Superior temporal gyrus (tissue), 1 donor: ENCODE measurements around the gene MYO1D.

ENCODE experiments used
- DNase-seq: peaks from one replicate; pipeline ENCODE4 v3.0.0-alpha.2; 2016; ENCODE audit errors: extremely low spot score

MYO1D gene

DNA sequence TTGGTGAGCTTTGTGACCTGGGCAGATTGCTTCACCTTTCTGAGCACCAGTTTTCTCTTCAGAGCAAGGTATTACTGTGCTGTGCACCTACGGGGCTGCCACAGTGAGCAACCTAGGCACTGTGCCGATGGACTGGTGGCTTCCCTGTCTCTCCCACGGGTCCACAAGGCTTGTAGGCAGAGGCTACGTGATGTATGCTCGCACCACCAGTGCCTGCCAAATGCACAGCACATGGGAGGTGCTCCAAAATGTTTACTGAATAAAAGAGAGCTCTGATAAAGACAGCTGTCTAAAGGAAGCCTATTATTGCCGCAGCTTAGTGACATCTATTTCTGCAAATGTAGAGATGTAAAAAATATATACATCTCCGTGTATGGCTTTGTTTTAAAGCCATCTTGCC is 251.0 kb downstream of the MYO1D start:
- peak; percentile 66 for DNase-seq

DNA sequence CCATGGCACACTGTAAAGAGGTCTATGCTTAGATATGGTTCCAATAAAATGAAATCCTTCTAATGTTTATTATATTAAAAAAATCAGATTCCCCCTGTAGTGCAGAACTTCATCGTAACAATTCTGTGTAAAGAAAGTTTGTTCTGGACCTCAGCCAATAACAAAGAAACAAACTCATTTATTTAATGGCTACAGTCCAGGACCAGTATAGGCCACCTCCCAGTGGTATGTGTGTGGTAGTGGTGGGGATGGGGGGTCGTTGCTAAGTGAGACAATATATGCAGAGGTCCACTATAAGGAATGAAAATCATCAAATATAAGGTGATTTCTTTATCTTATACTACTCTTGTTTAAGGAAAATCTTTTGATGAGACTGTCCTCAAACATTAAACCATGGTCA is 253.7 kb downstream of the MYO1D start:
- DNase-seq, result no peak

DNA sequence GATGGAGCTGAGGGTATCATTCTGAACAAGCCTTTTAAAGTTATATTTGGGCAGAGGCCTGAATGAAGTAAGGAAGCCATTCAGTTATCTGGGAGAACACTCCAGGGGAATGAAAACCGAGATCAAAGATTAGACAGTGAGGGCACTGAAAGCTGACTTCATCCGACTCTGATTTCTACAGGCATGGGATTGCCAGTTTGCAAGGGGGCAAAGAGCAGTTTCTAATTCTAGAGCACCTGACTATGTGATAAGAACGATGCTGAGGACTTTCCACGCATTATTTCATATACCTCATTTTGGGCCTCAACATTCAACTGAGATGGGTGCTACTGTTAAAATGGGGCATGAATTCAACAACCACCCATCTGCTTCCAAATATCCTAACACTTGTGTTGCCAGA is 254.4 kb downstream of the MYO1D start:
- no peak for DNase-seq

DNA sequence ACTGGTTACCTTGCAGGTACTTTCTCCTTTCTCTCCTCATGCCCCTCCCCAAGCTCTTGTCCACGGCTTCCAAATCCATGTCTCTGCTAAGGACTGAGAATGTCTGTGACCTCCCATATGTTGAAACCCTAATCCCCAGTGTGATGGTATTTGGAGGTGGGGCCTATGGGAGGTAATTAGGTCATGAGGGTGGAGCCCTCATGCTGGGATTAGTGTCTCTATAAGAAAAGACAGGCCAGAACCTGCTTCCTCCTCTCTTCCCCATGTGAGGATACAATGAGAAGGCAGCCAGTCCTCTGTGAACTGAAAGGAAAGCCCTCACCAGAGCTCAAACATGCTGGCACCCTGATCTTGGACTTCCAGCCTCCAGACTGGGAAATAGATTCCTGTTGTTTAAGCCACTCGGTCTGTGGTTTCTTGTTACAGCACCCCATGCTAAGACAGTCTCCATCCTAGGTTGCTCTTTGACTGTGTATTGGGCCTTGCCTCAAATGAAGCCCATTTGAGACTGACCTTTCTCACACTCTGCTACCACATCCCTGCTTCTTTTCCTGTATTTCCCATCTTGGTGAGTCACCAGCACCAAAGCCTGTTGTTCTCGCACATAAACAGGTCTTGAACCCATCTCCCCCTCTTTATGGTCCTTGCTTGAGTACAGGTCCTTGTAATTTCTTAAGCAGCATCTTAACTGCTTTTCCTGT is 255.2 kb downstream of the MYO1D start:
- DNase-seq, result no peak

DNA sequence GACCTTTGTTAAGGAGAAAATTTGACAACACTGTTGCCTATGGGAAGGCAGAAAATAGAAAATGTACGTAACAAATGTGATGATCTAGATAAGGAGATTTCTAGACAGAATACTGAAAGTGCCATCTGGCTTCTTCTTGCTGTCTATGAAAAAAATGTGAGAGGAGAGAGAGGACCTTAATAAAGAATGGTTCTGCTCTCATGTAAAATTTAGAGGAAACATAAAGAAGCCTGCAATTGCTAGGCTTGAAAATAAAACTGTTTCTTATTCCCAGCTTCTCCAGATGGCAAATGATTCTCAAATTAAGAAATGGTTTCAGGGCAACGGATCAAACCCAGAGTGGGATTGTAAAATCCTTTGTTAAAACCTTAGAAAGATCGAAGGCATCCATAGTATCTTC is 261.6 kb downstream of the MYO1D start:
- peak; percentile 46 for DNase-seq

DNA sequence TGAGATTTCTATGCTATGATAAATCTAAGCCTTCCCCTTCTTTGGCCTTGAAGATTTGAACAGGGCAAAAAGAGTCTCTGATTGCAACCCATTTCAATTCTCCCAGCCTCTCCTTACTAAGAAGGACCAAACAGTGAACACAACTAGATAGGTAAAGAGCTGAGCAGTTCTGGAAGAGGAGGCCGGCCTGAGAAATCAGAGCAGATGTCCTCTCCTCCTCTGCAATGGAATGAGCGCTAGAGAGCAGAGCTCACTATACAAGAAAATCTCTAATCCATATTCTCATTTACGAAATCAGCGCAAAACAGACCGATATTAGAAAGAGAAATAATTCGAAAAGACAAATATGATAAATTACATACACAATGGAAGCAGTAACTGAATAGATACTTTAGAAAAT is 266.0 kb downstream of the MYO1D start:
- peak; percentile 53 for DNase-seq

DNA sequence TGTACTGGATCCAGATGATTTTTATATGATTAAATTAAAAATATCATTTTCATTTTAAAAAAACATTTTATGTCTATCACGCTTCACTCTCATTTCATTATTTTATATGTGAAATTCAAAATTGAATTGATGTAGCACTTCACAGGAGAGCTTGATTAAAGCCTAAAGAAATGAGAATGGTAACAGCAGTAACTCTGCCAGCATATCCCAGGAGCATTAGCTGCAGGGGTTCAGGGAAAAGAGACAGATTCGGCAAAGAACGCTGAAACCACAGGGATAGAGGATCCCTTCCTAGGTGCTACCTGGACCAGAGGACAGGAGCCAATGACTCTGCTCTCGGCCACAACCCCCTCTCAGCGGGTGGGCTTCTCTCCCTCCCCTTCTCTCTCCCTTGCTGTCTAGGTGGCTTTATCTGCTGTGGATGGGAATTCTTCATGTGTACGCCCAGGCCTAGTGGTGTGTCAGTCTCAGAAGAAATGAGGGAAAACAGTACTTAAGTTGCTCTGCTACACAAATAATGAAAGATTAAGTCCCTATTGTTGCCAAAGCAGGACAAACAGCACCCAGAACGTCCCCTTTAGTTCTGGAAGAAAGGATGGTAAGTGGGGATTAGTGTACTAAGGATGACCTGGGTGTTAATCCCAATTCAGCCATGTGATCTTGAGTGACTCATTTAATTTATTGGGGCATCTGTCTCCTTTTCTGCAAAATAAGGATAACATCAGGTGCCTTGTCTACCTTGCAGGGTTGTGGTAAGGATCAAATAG is 266.9 kb downstream of the MYO1D start:
- DNase-seq, result no peak

DNA sequence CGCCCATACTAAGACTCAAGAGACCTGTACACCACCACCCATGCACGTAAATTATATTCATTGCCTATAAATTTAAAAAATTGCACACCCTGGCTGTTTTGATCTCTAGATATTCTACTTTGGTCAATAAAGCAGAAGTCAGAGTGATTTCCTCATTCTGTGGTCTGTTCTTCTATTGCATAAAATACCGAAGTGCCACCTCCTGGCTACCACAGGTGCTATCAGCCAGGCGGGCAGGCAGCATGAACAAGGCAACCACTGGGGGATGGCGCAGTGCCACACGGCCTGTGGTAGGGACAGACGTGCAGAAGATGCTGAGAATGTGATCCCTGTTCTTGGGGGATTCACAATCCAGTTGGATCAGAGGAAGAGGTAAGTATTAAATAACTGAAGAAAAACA is 267.8 kb downstream of the MYO1D start:
- DNase-seq, result no peak

DNA sequence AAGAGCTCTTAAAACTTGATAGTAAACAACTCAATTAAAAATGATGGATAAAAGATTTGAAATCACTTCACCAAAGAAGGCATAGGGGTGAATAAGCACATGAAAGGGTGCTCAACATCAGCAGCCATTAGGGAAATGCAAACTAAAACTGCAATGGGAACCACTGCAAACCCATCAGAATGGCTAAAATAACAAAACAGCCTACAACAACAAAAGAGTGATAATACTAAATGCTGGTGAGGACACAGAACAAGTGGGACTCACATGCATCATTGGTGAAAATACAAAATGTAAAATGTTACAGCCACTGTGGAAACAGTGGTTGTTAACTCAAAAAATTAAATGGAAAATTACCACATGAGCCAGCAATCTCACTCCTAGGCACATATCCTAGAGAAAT is 268.7 kb downstream of the MYO1D start:
- DNase-seq, result no peak

DNA sequence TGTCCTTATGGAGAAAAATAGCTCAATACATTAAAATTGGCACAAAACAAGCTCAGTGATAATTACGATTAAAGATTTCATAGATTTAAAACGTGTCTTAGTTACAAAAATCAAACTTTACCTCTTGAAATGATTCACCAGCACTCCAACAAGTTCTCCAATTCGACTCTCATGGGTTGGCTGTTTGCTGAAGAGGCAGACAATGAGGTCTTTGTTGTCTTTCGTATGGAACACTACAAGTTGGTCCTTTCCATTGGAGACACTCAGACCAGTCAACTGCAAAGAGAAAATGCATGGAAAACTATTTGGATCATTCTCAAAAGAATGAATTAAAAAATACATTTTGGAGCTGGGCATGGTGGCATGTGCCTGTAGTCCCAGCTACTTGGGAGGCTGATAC is 272.0 kb downstream of the MYO1D start:
- no peak for DNase-seq

DNA sequence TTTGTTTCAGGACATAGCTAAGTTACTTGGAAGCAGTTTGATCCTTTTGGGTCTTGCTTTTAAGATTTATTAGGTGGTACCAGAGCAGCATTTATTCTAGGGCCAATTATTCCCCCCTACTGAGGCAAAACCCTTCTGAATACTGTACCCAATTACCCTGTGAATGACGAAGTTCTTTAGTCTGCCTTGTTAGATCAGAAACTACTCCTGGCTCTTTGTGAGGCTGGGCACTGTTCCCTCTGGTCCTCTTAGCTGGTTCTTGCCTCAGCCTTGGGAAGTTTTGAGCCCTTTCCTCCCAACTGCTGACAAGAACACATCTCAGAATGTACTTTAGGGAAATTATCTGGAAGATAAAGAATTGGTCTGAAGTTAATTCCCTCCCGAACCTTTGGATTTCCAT is 274.5 kb downstream of the MYO1D start:
- DNase-seq, result no peak

DNA sequence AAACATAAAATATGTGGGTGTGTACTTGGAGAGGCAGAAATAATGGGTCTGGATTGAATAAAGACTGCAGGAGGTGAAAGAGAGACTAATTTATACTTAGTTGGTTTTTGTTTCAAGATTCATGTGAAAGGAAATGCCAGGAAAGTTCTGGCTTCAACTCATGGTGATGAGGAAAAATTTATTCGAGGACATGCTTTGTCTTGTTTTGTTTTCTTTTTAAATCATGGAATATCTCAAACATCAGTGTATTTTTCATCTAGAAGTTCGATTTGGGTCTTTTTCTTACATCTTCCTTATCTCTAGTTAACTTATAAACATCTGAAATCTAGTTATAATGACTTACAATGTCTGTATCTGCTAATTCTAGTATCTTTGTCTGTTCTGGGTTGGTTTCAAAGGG is 275.1 kb downstream of the MYO1D start:
- DNase-seq, result no peak

DNA sequence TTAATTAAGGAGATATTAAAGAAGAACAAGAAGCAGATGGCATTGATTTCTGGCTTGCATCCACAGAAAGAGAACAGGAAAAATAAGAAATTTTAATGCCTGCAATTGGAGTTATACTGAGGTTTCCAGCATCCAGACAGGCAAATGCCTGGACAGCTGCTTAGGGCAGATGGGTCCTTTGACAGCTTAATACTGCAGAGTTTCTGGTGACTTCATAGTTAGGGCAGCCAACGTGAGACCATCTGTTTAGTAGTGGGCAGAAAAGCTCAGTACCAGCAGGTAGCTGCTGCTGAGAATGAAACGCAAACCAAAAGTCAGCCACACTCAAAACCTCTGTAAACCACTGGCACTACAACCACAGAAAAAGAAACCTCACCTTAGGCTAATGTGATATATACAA is 280.3 kb downstream of the MYO1D start:
- peak; percentile 49 for DNase-seq

DNA sequence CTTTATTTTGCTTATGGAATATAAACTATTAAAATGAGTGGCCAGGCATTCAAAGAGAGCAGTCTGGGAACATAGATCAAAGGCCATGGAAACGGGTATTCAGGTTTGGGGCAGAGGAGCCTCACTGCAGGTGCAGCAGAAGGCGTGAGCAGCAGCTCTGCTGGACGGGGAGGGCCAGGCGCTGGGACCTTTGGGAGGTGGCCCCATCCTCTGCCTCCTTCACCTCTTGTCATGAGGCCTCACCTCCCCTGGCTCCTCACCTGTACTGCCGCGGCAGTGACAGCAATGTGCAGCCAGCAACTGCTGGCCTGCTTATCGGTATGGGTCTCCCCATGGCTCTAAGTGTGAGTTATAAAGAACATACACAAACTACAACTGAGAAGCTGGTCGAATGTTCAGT is 280.7 kb downstream of the MYO1D start:
- no peak for DNase-seq

DNA sequence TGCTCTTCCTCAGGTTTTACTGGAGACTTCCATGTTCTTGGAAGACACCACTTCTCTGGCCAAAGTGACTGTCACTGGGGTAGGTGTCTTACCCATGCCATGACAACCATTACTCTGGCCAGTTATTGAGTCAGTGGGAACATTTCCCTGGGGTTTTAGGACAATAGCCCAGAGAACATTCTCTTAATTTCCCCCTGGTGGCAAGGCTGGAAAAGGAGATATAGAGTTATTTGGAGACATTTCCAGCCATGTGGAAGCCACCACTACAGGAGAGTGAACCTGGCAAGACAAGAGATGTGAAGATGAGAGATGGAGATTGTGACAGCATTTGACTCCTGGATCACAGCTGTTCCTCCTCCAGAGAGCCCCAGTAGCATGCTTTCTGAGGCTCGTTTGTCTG is 283.9 kb downstream of the MYO1D start:
- no peak for DNase-seq

DNA sequence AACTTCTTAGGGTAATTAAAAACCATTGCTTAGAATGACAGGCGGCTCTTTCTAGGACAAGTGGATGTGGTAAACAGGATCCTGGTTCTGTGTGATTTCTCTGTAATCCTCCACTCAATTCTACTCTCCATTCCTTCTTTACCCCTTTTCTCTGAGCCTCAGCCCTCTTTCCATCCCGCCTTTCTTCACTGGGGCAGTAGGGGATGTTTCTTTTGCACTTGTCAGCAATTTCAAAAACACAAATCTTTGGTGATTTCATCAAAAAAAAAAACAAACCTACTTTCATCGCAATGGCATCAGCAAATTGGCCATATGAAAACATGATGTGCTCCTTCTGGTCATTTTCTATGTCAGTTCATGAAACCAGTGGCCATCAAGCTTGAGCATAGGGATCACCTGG is 285.5 kb downstream of the MYO1D start:
- no peak for DNase-seq

DNA sequence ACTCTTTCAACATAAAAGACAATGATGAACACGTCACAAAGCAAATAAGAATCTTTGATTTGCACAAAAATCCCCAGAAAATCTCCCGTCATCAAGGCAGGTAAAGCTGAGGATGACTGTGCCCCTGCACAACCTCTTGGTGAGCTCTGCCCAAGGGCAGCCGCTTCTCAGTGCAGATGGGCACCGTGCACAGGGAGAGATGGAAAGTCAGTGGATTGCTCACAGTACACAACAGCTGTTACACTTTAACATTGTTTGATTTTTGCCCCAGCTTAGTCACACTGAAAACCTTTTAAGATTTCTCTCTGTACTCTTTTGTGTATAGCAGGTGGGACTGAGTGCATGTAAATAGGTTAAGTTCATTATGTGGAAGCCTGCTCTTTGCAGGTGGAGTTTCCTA is 285.9 kb downstream of the MYO1D start:
- no peak for DNase-seq

DNA sequence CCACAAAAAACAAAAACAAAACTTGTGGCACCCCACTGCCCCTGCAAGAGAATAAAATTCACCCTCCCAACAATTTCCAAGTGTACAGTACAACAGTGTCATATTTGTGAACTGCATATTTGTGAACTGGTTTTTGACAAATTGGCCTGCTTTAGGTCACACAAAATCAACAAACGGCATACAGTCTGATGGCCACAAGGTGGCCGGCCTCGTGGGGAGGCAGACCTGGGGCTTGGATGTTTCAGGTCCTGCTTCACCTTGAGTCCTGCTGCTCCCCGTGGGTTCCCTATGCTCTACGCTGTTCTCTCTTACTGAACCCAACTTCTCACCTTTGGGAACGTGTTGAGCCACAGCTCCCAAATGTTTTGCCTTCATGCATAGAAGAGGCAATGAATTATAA is 287.9 kb downstream of the MYO1D start:
- no peak for DNase-seq

DNA sequence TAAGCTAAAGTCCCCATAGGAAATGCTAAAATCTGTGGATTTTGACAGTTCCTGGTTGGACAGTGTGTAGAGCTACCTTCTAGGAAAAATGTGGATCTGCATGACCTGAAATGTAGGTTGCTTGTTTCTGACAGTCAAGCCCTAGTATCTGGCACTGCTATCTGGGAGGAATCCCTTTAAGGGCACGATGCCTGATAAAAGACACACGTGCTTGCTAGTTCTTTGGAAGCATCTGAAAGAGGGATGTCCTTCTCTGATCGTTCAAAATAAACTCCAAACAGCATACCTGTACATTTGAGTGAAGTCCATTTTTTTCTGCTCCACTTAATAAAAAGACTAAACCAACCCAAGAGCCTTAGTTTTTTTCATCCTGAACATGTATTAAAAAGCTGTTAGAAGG is 288.8 kb downstream of the MYO1D start:
- DNase-seq, result no peak

DNA sequence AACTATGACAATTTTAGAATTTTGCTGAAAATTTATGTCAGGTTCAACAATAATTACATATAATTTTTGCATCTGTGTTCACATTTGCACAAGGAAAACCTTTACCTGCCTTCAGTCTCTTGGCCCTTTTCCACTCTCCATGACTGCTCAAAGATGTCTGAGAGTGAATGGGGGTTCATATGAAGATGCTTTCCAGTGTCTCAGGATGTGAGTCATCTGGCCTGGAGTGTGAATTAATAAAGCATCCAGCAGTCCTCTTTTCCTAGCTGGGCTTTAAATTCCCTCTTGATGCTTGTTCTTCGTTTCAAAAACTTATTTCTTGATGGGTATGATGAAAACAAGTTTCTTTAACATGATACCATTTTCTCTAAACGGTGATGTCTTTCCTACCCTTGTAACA is 290.3 kb downstream of the MYO1D start:
- no peak for DNase-seq

DNA sequence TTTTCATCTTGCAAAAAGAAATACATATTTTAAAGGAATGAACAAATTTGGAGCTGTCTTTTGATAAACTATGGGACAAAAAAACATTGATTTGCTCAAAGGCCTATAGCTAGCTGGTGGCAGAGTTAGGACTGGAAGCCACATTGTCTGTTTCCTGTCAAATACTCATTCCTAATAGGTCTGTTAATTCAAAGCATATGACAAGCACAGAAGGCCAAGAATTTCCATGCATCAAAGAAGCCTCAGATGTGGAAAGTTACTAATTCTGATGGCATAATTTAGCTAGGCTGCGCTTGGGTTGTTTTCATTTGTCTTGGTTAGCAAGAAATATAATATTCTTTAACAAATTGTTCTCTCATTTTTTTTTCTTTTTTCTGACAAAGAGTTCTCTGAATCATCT is 292.1 kb downstream of the MYO1D start:
- DNase-seq, result no peak

DNA sequence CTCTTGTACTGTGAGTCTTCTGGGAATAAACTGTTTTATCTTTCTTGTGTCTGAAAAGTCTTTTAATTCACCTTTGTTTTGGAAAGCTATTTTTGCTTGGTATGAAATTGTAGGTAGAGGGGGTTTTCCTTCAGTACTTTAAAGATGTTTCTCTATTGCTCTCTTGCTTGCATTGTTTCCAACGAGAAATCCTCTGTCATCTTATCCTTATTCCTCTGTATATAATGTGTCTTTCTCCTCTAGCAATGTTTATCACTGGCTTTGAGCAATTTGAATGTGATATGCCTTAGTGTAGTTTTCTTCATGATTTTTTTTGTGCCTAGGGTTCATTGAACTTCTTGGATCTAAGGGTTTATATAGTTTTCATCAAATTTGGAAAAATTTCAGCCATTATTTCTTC is 293.9 kb downstream of the MYO1D start:
- DNase-seq, result no peak

DNA sequence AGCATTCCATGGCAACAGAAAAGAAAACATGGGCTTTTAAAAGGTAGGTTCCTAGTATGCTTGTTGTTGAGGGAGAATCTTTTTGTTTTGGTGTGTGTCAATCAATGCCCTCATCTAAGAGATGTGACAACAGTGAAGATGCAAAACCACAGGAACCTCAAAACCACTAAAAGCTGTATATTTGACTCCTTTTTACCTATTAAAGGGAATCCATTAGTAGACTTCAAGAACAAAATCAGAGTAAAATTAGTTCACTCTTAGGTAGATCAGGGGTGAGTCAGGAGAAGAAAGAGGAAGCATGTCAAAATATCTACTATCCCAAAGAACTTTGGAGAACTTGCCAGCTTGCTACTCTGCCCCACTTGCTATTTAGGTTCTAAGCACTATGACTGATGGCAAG is 301.1 kb downstream of the MYO1D start:
- no peak for DNase-seq

DNA sequence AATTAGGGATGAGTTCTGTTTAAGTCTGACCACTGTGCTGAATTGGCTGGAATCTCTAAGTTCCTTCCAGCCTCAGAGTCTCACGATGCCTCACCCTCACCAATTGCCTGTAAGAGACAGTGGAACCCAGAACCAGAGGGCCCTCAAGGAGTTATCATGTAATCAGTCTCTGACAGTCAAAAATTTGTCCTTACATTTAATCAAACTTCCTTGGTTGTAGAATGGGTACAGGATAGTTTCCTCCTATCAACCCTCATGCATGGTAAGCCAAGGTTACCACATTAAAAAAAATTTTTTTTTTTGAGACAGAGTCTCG is 306.9 kb downstream of the MYO1D start:
- no peak for DNase-seq
